Measurements from ENCODE around the gene BUB1B. TPM values are rescaled to one million over a fixed set of nuclear protein-coding genes. Genes with fewer than 3 reads are reported as not detected.
"Not testable (repeated sequence)": the region's sequence is repeated elsewhere in the genome, so short reads cannot be mapped to it uniquely, and the experiment has no call there.

The BUB1B gene
- total RNA-seq, 4 donors from 2014 or later = 0.13 to 2.4 (median 0.95) TPM

- no peaks in the 10 kb centered on the region for H3K4me1 ChIP-seq
Observed at GRCh38 chr15:40133544-40133943, 27.3 kb upstream of the BUB1B start.

GRCh38 chr15:40134885-40135284 is 26.0 kb upstream of the BUB1B start:
- H3K4me3 ChIP-seq = no peak overlapping the region
- H3K9me3 ChIP-seq = no peaks in the 10 kb centered on the region
- H3K27ac ChIP-seq = no peak overlapping the region
- H3K36me3 ChIP-seq = no peaks in the 10 kb centered on the region
- H3K27me3 ChIP-seq = peaks cover 8% of the 10 kb centered on the region
- ATAC-seq = no peak
- TF ChIP-seq CTCF (IDR thresholded peaks at IDR 0.05) (no peak), POLR2AphosphoS5 (IDR thresholded peaks at IDR 0.05) (no peak), EP300 (IDR thresholded peaks at IDR 0.05) (no peak), POLR2A (IDR thresholded peaks at IDR 0.05) (no peak)
- no peaks in the 10 kb centered on the region for H3K4me1 ChIP-seq
- 62 to 69% methylated on average over 7 of the region's 9 CpGs for WGBS, 2 donors (ENCODE audit: low coverage in 1 of 2)

More at GRCh38 chr15:40133544-40133943, 27.3 kb upstream of the BUB1B start:
- TF ChIP-seq EP300 (IDR thresholded peaks at IDR 0.05) (no peak), CTCF (IDR thresholded peaks at IDR 0.05) (no peak), POLR2A (IDR thresholded peaks at IDR 0.05) (no peak), POLR2AphosphoS5 (IDR thresholded peaks at IDR 0.05) (no peak)
- H3K9me3 ChIP-seq = no peaks in the 10 kb centered on the region
- 81% methylated on average over 3 of the region's 13 CpGs; no CpG with 5 or more reads in 1 of the 2 donors for WGBS, 2 donors (ENCODE audit: low coverage in 1 of 2)
- H3K27ac ChIP-seq = no peak overlapping the region
- no peaks in the 10 kb centered on the region for H3K36me3 ChIP-seq
- no peak overlapping the region for H3K4me3 ChIP-seq
- ATAC-seq = no peak
- H3K27me3 ChIP-seq = peaks cover 21% of the 10 kb centered on the region

- H3K4me3 ChIP-seq, H3K9me3 ChIP-seq, H3K27me3 ChIP-seq, H3K36me3 ChIP-seq, H3K4me1 ChIP-seq, ATAC-seq, H3K27ac ChIP-seq: not testable (repeated sequence)
- WGBS, 2 donors (ENCODE audit: low coverage in 1 of 2) = 67% methylated on average over 1 of the region's 1 CpG; no CpG with 5 or more reads in 1 of the 2 donors
Observed at GRCh38 chr15:40135846-40136450, 24.9 kb upstream of the BUB1B start.

- Histone ChIP-seq H3K4me1 (no peaks in the 10 kb centered on the region), H3K27ac (no peak overlapping the region), H3K4me3 (no peak overlapping the region), H3K27me3 (no peaks in the 10 kb centered on the region), H3K9me3 (no peaks in the 10 kb centered on the region), H3K36me3 (no peaks in the 10 kb centered on the region)
- TF ChIP-seq POLR2AphosphoS5 (IDR thresholded peaks at IDR 0.05) (no peak), CTCF (IDR thresholded peaks at IDR 0.05) (no peak), POLR2A (IDR thresholded peaks at IDR 0.05) (no peak), EP300 (IDR thresholded peaks at IDR 0.05) (no peak)
- ATAC-seq = no peak
- WGBS, 2 donors (ENCODE audit: low coverage in 1 of 2) = no CpG with 5 or more reads among the region's 6 CpGs
Observed at GRCh38 chr15:40136470-40137302, 24.2 kb upstream of the BUB1B start.

- no peak for ATAC-seq
Observed at GRCh38 chr15:40137303-40138200, 23.3 kb upstream of the BUB1B start.

GRCh38 chr15:40138201-40138570 is 22.7 kb upstream of the BUB1B start:
- not testable (repeated sequence) for H3K4me1 ChIP-seq, H3K36me3 ChIP-seq, H3K4me3 ChIP-seq, ATAC-seq, H3K27ac ChIP-seq, H3K9me3 ChIP-seq, H3K27me3 ChIP-seq
- WGBS, 2 donors (ENCODE audit: low coverage in 1 of 2) = 55 to 68% methylated on average over 3 of the region's 3 CpGs

More at GRCh38 chr15:40137303-40138200, 23.3 kb upstream of the BUB1B start:
- TF ChIP-seq POLR2AphosphoS5 (IDR thresholded peaks at IDR 0.05) (no peak), POLR2A (IDR thresholded peaks at IDR 0.05) (no peak), EP300 (IDR thresholded peaks at IDR 0.05) (no peak), CTCF (IDR thresholded peaks at IDR 0.05) (no peak)
- Histone ChIP-seq H3K4me3 (no peak overlapping the region), H3K9me3 (no peaks in the 10 kb centered on the region), H3K27ac (no peak overlapping the region), H3K27me3 (no peaks in the 10 kb centered on the region), H3K36me3 (no peaks in the 10 kb centered on the region), H3K4me1 (no peaks in the 10 kb centered on the region)
- WGBS, 2 donors (ENCODE audit: low coverage in 1 of 2) = 87 to 88% methylated on average over 4 to 7 of the region's 11 CpGs
